Hepatocyte (in vitro differentiated cells): ENCODE measurements around the gene TDRD5. TPM values are rescaled to one million over a fixed set of nuclear protein-coding genes. Genes with fewer than 3 reads are reported as not detected.

Source experiments
- DNase-seq: peaks from one replicate; pipeline ENCODE4 v3.0.0-alpha.2; 2016; ENCODE audit warnings: low spot score
- H2AFZ ChIP-seq: fragments of 200-600 bp; sonication (generic); 2 replicates; pipeline ENCODE4 v1.6.0; 2016; ENCODE audit warnings: antibody characterized with exemption, mild to moderate bottlenecking
- H3K27ac ChIP-seq: fragments of 200-600 bp; sonication (generic); 2 replicates; pipeline ENCODE4 v1.5.1; 2016; ENCODE audit warnings: mild to moderate bottlenecking
- H3K27me3 ChIP-seq: fragments of 200-600 bp; sonication (generic); 2 replicates; pipeline ENCODE4 v1.6.1; 2016
- H3K36me3 ChIP-seq: fragments of 200-600 bp; sonication (generic); replicated peaks from 2 replicates; pipeline ENCODE4 v1.5.1; 2016; ENCODE audit warnings: low read depth; ENCODE audit not compliant: insufficient read depth
- H3K4me1 ChIP-seq: fragments of 200-600 bp; sonication (generic); 2 replicates; pipeline ENCODE4 v1.5.1; 2016; ENCODE audit warnings: mild to moderate bottlenecking, moderate library complexity; ENCODE audit not compliant: insufficient read depth
- H3K4me2 ChIP-seq: fragments of 200-600 bp; sonication (generic); 2 replicates; pipeline ENCODE4 v1.6.0; 2016
- H3K4me3 ChIP-seq: fragments of 200-600 bp; sonication (generic); 2 replicates; pipeline ENCODE4 v1.5.1; 2016; ENCODE audit warnings: mild to moderate bottlenecking
- H3K79me2 ChIP-seq: fragments of 200-600 bp; sonication (generic); 2 replicates; pipeline ENCODE4 v1.6.0; 2017; ENCODE audit warnings: mild to moderate bottlenecking
- H3K9me2 ChIP-seq: fragments of 200-600 bp; sonication (generic); replicated peaks from 2 replicates; pipeline ENCODE4 v1.6.0; 2017; ENCODE audit warnings: mild to moderate bottlenecking; ENCODE audit not compliant: insufficient read depth
- H3K9me3 ChIP-seq: fragments of 200-600 bp; sonication (generic); 2 replicates; pipeline ENCODE4 v1.5.1; 2016; ENCODE audit warnings: low read depth, mild to moderate bottlenecking
- H4K20me1 ChIP-seq: fragments of 200-600 bp; sonication (generic); 2 replicates; pipeline ENCODE4 v1.6.0; 2016; ENCODE audit warnings: mild to moderate bottlenecking; ENCODE audit not compliant: insufficient read depth, poor library complexity, severe bottlenecking
- CTCF ChIP-seq: fragments of 200-600 bp; sonication (generic); IDR thresholded peaks from 2 replicates; pipeline ENCODE4 v1.5.1; 2016; ENCODE audit warnings: antibody characterized with exemption, mild to moderate bottlenecking; ENCODE audit not compliant: poor library complexity
- EZH2 ChIP-seq: fragments of 200-600 bp; sonication (generic); IDR thresholded peaks from 2 replicates; pipeline ENCODE4 v1.6.1; 2016; ENCODE audit warnings: antibody characterized with exemption, mild to moderate bottlenecking, borderline replicate concordance
- EZH2phosphoT487 ChIP-seq: fragments of 200-600 bp; sonication (generic); IDR thresholded peaks from one replicate; pipeline ENCODE4 v1.6.1; 2018; ENCODE audit warnings: antibody characterized with exemption, mild to moderate bottlenecking, low read depth, moderate library complexity; ENCODE audit not compliant: unreplicated experiment, severe bottlenecking
- WGBS: methylation state at CpG from one replicate; pipeline ENCODE4 v1.1.6; 2016; ENCODE audit warnings: low lambda C conversion rate; ENCODE audit errors: missing lambda C conversion rate; 5-methylcytosine and 5-hydroxymethylcytosine counted together
- polyA plus RNA-seq: library from polyadenylated mRNA; unstranded; fragments of >200 nt; fragmentation: Nextera tagmentation; extraction: Ambion mirVana; gene quantifications from 2 replicates; pipeline ENCODE4 v1.2.1, GENCODE V29; 2016
- total RNA-seq: library from RNA; depleted of rRNA; stranded (reverse); fragments of >200 nt; gene quantifications from 2 replicates; pipeline ENCODE4 v1.2.3, GENCODE V29; 2014

Gene TDRD5
- total and polyA plus RNA-seq, 2 experiments from 2014 or later = not detected

GRCh38 chr1:179583771-179584320 is 7.8 kb upstream of the TDRD5 start:
- Histone ChIP-seq H4K20me1 (no peaks in the 10 kb centered on the region), H3K4me2 (no peak overlapping the region), H3K4me1 (peaks cover 3% of the 10 kb centered on the region), H3K9me2 (no peaks in the 10 kb centered on the region), H2AFZ (no peak overlapping the region), H3K27me3 (peaks cover 20% of the 10 kb centered on the region), H3K4me3 (no peak overlapping the region), H3K79me2 (no peaks in the 10 kb centered on the region), H3K27ac (no peak overlapping the region), H3K9me3 (no peaks in the 10 kb centered on the region), H3K36me3 (no peaks in the 10 kb centered on the region)
- TF ChIP-seq EZH2 (no peak), EZH2phosphoT487 (no peak), CTCF (no peak)
- no peak for DNase-seq
- WGBS = 88% methylated on average over 5 of the region's 5 CpGs

GRCh38 chr1:179586107-179586823 is 5.4 kb upstream of the TDRD5 start:
- Histone ChIP-seq H3K4me2 (peak overlapping the region; percentile 82), H3K4me3 (peak overlapping the region; percentile 37), H4K20me1 (no peaks in the 10 kb centered on the region), H3K27ac (no peak overlapping the region), H2AFZ (peak overlapping the region; percentile 32), H3K27me3 (peaks cover 15% of the 10 kb centered on the region), H3K4me1 (peaks cover 3% of the 10 kb centered on the region), H3K79me2 (no peaks in the 10 kb centered on the region), H3K9me3 (no peaks in the 10 kb centered on the region), H3K36me3 (no peaks in the 10 kb centered on the region), H3K9me2 (no peaks in the 10 kb centered on the region)
- peak; percentile 73 for DNase-seq
- WGBS = 9% methylated on average over 52 of the region's 60 CpGs
- TF ChIP-seq CTCF (peak; percentile 67), EZH2phosphoT487 (no peak), EZH2 (no peak)

- H2AFZ ChIP-seq = no peak overlapping the region
- WGBS = 97% methylated on average over 6 of the region's 6 CpGs
Observed at GRCh38 chr1:179587336-179587735, 4.3 kb upstream of the TDRD5 start.

More at GRCh38 chr1:179587336-179587735, 4.3 kb upstream of the TDRD5 start:
- Histone ChIP-seq H3K4me2 (no peak overlapping the region), H3K79me2 (no peaks in the 10 kb centered on the region), H3K9me2 (no peaks in the 10 kb centered on the region), H3K4me3 (no peak overlapping the region), H3K27ac (no peak overlapping the region), H3K36me3 (no peaks in the 10 kb centered on the region), H3K4me1 (peaks cover 3% of the 10 kb centered on the region), H3K27me3 (peaks cover 15% of the 10 kb centered on the region), H4K20me1 (no peaks in the 10 kb centered on the region), H3K9me3 (no peaks in the 10 kb centered on the region)
- TF ChIP-seq EZH2 (no peak), CTCF (no peak), EZH2phosphoT487 (no peak)
- DNase-seq = no peak
